OCI-LY3 (cell line): ENCODE results near the gene PRKAR1B.

Source experiments
- H2AFZ ChIP-seq: fragments of 200-600, 300-600 bp; shearing (Covaris generic); 2 replicates; pipeline ENCODE4 v1.6.0; 2014; ENCODE audit warnings: antibody characterized with exemption, low read depth, low read length
- H3K27ac ChIP-seq: fragments of 200-600, 300-600 bp; sonication (generic); 2 replicates; pipeline ENCODE4 v1.5.1; 2014; ENCODE audit warnings: mild to moderate bottlenecking, low read length, moderate library complexity, mixed read lengths
- H3K27me3 ChIP-seq: fragments of 200-600, 300-600 bp; sonication (generic); 2 replicates; pipeline ENCODE4 v1.6.1; 2014; ENCODE audit warnings: low read depth, low read length, mixed read lengths
- H3K36me3 ChIP-seq: fragments of 200-600, 300-600 bp; sonication (generic); replicated peaks from 2 replicates; pipeline ENCODE3; 2014; ENCODE audit warnings: low read depth, low read length, mixed read lengths
- H3K4me1 ChIP-seq: fragments of 300-600, 200-600 bp; sonication (generic); 2 replicates; pipeline ENCODE4 v1.6.1; 2014; ENCODE audit warnings: low read length, mixed read lengths
- H3K4me2 ChIP-seq: fragments of 200-600, 300-600 bp; sonication (generic); 2 replicates; pipeline ENCODE4 v1.6.1; 2014; ENCODE audit warnings: low read length, mixed read lengths
- H3K4me3 ChIP-seq: fragments of 300-600, 200-600 bp; sonication (generic); 2 replicates; pipeline ENCODE4 v1.5.1; 2014; ENCODE audit warnings: antibody characterized with exemption, mild to moderate bottlenecking, low read length, moderate library complexity
- H3K79me2 ChIP-seq: fragments of 300-600, 200-600 bp; shearing (Covaris generic); 2 replicates; pipeline ENCODE4 v1.6.1; 2014; ENCODE audit warnings: mild to moderate bottlenecking, low read length, mixed read lengths
- H3K9ac ChIP-seq: fragments of 300-600, 200-600 bp; shearing (Covaris generic); 2 replicates; pipeline ENCODE4 v1.6.0; 2014; ENCODE audit warnings: mild to moderate bottlenecking, low read length, moderate library complexity
- H3K9me3 ChIP-seq: fragments of 200-600, 300-600 bp; shearing (Covaris generic); 2 replicates; pipeline ENCODE4 v1.6.1; 2014; ENCODE audit warnings: low read length, mixed read lengths; ENCODE audit not compliant: insufficient read depth
- H4K20me1 ChIP-seq: fragments of 200-600, 300-600 bp; sonication (generic); 2 replicates; pipeline ENCODE4 v1.6.1; 2016; ENCODE audit warnings: low read length, mixed read lengths; ENCODE audit not compliant: insufficient read depth
- CTCF ChIP-seq: fragments of 200-600, 300-600 bp; sonication (generic); IDR thresholded peaks from 2 replicates; pipeline ENCODE4 v1.5.1; 2014; ENCODE audit warnings: antibody characterized with exemption, low read length, low read depth
- EZH2phosphoT487 ChIP-seq: fragments of 200-600 bp; shearing (Covaris generic); IDR thresholded peaks from 2 replicates; pipeline ENCODE4 v1.6.1; 2018; ENCODE audit warnings: antibody characterized with exemption, mixed run types, low read depth

PRKAR1B gene

GRCh38 chr7:582931-583330, 144.2 kb downstream of the PRKAR1B start:
- TF ChIP-seq EZH2phosphoT487: no peak
- no peak for TF ChIP-seq CTCF
- Histone ChIP-seq H3K9me3 (no peaks in the 10 kb centered on the region), H3K27ac (no peak overlapping the region), H3K27me3 (no peaks in the 10 kb centered on the region), H2AFZ (no peak overlapping the region), H3K79me2 (no peaks in the 10 kb centered on the region), H3K9ac (no peak overlapping the region), H3K36me3 (no peaks in the 10 kb centered on the region), H3K4me3 (no peak overlapping the region), H3K4me2 (no peak overlapping the region), H3K4me1 (no peaks in the 10 kb centered on the region), H4K20me1 (no peaks in the 10 kb centered on the region)

GRCh38 chr7:582081-582835, 144.8 kb downstream of the PRKAR1B start:
- H3K4me3 ChIP-seq: no peak overlapping the region
- H3K27ac ChIP-seq: no peak overlapping the region
- H3K27me3 ChIP-seq: no peaks in the 10 kb centered on the region
- no peaks in the 10 kb centered on the region for H4K20me1 ChIP-seq
- H2AFZ ChIP-seq: no peak overlapping the region
- H3K4me1 ChIP-seq: no peaks in the 10 kb centered on the region
- H3K79me2 ChIP-seq: no peaks in the 10 kb centered on the region
- no peaks in the 10 kb centered on the region for H3K9me3 ChIP-seq
- no peaks in the 10 kb centered on the region for H3K36me3 ChIP-seq
- no peak overlapping the region for H3K9ac ChIP-seq
- no peak overlapping the region for H3K4me2 ChIP-seq
- no peak for TF ChIP-seq CTCF
- TF ChIP-seq EZH2phosphoT487: no peak

GRCh38 chr7:578386-578785, 148.7 kb downstream of the PRKAR1B start:
- H3K9ac ChIP-seq: no peak overlapping the region

More at GRCh38 chr7:578386-578785, 148.7 kb downstream of the PRKAR1B start:
- Histone ChIP-seq H3K9me3 (no peaks in the 10 kb centered on the region), H3K4me2 (no peak overlapping the region), H4K20me1 (no peaks in the 10 kb centered on the region), H3K4me1 (no peaks in the 10 kb centered on the region), H3K27ac (no peak overlapping the region), H3K4me3 (no peak overlapping the region), H2AFZ (no peak overlapping the region), H3K79me2 (no peaks in the 10 kb centered on the region), H3K27me3 (no peaks in the 10 kb centered on the region), H3K36me3 (no peaks in the 10 kb centered on the region)
- TF ChIP-seq CTCF: no peak
- no peak for TF ChIP-seq EZH2phosphoT487
